OCI-LY3 (cell line): ENCODE results near the gene FAM117B.

Source experiments
- EZH2phosphoT487 ChIP-seq: fragments of 200-600 bp; shearing (Covaris generic); IDR thresholded peaks from 2 replicates; pipeline ENCODE4 v1.6.1; 2018; ENCODE audit warnings: antibody characterized with exemption, mixed run types, low read depth
- TF ChIP-seq, protein P1 (sequence below): fragments of 200-600, 300-600 bp; sonication (generic); IDR thresholded peaks from 2 replicates; pipeline ENCODE4 v1.5.1; 2014; ENCODE audit warnings: antibody characterized with exemption, low read length, low read depth

DNA sequence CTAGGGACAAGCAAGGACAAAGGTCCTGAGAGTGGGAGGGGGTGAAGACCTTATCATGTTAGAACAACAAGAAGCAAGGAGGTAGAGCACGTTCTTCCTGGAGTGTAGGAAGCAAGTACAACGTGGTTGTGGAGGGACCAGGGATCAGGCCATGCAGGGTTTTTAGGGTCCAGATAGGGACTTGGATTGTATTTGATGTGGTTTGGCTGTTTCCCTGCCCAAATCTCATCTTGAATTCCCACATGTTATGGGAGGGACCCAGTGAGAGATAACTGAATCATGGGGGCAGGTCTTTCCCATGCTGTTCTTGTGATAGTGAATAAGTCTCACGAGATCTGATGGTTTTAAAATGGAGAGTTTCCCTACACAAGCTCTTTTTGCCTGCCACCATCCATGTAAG lies 183.6 kb downstream of the FAM117B start:
- TF ChIP-seq, protein P1, sequence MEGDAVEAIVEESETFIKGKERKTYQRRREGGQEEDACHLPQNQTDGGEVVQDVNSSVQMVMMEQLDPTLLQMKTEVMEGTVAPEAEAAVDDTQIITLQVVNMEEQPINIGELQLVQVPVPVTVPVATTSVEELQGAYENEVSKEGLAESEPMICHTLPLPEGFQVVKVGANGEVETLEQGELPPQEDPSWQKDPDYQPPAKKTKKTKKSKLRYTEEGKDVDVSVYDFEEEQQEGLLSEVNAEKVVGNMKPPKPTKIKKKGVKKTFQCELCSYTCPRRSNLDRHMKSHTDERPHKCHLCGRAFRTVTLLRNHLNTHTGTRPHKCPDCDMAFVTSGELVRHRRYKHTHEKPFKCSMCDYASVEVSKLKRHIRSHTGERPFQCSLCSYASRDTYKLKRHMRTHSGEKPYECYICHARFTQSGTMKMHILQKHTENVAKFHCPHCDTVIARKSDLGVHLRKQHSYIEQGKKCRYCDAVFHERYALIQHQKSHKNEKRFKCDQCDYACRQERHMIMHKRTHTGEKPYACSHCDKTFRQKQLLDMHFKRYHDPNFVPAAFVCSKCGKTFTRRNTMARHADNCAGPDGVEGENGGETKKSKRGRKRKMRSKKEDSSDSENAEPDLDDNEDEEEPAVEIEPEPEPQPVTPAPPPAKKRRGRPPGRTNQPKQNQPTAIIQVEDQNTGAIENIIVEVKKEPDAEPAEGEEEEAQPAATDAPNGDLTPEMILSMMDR, result no peak
- TF ChIP-seq EZH2phosphoT487, result no peak
